NOMO-1 treated with dmso at 0.1 percent for 144 hours (cell line): ENCODE results near the gene BCL11B.

Experiments used
- DNase-seq: peaks from one replicate; lab custom pipeline; 2025; ENCODE audit not compliant: unreplicated experiment; lab: John Stamatoyannopoulos, UW

The BCL11B gene

DNA sequence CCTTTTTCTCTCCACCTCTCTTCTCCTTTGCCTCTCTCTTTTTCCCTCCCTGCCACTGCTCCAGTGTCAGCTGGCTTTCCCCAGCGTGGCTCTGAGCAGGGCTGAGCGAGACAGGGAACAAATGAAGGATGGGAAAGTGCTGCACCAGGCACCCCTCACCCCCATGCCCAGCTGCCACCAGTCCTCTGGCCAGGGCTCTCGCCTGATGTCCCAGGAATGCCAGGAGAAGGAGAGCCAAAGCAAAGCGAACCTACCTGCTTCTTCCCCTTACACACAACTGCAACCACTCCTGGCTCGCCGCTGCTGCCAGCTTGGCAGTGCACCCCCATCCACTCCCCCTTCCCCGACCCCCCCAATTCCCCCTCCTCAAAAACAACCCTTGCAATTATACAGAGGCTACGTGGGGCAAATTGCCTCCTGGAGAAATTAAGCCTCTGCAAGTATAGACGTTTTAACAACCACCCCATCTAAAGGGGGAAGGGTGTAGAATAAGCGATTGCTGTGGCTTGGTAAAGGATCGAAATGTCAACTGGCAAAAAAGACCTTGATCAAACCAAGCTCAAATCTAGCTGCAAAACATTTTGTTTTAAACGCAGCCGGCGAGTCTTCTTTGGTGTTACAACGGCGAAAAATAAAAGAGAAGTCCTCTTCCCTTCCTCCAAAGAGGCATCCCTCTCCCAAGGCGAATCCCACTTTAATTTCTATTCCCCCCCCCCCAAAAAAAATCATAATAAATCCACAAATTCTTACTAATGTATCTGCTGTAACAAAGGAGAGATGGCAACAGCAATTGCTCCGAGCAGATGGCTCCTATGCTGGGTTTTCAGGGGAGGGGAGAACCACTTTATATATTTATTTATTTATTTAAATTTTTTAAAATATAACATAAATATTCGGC, 2.9 kb downstream of the BCL11B start:
- DNase-seq, result no peak

DNA sequence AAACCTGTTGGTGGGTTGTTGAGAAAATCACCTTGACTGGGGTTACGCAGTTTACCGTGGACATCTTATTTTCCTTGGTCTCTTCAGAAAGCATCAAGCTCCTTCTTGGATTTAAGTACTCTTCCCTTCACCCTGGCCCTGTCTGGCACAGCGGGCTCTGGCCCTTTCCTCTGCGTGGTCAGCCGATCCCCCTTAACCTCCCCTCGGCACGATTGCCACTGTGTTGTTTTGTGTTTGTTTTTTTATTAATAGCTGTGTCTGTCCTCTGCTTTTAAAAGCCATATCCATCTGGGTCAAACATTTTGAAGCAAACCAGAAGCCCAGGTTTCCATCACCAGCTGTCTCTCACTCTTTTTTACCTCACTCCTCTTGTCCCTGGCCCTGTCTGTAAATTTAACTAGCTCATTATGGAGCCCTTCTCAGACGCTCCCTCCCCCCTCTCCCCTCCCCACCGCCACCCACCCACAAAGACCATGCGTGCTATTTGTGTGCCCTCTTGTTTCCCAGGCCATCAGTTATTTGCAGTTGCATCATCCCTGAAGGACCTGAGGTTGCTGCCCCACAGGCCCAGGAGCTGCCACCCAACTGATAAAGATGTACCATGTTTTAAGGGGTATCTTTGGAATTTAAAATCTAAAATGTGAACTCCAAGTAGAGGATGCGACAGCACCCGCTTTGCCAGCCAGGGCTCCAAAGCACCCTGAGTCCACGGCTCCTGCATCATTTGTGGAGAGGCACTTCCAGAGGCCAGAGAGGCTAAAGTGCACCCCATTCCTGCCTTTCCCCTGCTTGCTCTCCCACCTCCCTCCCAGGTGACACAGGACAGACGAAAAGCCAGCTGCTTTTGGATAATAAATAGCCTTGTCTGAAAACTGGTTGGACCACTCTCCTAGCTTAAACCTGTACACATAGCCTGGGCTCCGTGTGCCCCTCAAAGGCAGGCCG, 3.9 kb downstream of the BCL11B start:
- no peak for DNase-seq

DNA sequence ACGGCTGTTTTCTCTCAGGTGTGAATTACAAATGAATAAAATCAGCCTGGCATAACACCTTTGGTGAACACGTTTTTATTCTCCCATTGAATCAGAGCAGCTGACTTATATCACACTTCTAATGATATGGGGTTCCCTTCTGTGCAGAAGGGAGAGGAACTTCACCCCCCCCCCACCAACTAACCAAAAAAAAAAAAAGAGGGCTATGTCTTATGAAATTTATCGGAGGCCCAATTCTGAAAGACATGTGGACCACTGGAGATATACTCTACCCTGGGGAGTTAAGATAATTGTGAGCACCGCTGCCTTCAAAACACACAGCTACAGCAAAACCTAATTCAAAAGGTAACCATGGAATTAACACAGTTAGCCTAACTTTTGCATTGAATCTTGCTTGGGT, 4.6 kb downstream of the BCL11B start:
- no peak for DNase-seq

- peak; percentile 24 for DNase-seq
Measured at GRCh38 chr14:99266181-99267178, 5.5 kb downstream of the BCL11B start.

DNA sequence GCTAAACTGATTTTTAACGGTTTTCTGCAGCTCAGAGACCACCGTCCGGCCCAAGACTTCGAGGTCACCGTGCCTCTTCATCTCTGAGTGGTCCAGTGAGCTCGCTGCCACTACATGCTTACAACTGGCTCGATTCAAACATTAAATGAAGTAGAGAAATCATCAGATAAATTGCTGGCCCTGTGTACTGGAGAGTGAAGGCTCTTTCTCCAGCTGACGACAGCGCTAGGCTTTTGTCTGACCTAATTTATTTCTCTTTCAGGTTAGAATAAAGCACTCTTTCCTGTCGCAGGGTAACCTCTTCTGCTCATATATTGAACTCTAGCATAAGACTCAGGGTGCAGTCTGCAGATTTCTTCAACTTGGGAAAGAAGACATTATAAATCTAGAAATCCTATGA, 6.4 kb downstream of the BCL11B start:
- no peak for DNase-seq

GRCh38 chr14:99264691-99265450, 7.1 kb downstream of the BCL11B start:
- no peak for DNase-seq

DNA sequence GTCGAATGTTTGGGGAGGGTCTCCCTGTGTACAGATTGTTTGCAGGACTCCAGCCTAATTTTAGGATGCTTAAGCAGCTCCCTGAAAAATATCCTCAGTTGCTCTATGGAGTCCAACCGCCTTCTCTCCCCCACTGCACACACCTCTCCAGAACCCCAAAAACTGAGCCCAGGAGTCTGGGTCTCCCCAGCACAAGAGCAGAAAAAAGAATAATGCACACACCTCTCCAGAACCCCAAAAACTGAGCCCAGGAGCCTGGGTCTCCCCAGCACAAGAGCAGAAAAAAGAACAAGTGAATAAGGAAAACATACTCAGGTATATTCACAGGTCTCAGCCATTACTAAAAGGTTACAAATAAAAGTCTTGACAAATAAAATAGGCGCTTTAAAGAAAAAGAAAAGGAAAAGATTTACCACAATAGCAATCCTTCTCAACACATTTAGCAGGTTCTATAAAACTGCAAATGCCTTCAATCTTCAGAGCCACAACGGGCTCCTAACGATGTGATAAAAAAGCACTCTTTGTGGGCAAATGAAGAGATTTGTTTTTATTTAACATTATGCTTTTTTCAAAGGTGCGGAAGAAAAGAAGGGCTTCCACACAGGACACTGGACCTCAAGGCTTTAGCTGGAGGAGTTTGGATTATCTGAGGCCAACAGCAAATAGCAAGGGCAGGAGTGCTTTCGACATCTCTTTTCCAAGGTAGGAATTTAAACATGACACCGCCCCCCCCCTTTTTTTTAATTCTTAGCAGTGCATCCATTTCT, 8.2 kb downstream of the BCL11B start:
- no peak for DNase-seq

DNA sequence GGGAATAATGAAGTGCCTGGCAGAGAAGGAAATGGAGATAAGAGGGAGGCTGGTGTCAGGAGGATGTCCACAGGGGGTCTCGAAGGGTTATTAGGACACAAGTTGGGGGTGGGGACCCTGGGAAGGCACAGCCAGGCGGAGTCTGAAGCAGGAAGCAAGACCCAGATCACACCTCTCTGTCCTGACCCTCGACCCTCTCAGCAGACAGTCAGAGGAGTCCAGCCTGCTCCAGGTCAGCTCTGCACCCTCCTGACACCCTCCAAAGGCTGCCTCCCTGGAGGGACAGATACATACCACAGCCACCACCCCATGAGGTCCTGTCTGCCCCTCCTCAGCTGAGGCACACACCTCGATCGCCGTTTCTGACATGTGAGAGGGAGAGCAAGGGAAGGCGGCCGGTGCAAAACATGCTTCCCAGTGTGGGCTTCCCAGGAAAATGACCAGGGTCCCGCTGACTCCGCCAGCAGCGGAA, 9.0 kb downstream of the BCL11B start:
- DNase-seq, result no peak

GRCh38 chr14:99261912-99262787, 9.8 kb downstream of the BCL11B start:
- DNase-seq, result no peak

DNA sequence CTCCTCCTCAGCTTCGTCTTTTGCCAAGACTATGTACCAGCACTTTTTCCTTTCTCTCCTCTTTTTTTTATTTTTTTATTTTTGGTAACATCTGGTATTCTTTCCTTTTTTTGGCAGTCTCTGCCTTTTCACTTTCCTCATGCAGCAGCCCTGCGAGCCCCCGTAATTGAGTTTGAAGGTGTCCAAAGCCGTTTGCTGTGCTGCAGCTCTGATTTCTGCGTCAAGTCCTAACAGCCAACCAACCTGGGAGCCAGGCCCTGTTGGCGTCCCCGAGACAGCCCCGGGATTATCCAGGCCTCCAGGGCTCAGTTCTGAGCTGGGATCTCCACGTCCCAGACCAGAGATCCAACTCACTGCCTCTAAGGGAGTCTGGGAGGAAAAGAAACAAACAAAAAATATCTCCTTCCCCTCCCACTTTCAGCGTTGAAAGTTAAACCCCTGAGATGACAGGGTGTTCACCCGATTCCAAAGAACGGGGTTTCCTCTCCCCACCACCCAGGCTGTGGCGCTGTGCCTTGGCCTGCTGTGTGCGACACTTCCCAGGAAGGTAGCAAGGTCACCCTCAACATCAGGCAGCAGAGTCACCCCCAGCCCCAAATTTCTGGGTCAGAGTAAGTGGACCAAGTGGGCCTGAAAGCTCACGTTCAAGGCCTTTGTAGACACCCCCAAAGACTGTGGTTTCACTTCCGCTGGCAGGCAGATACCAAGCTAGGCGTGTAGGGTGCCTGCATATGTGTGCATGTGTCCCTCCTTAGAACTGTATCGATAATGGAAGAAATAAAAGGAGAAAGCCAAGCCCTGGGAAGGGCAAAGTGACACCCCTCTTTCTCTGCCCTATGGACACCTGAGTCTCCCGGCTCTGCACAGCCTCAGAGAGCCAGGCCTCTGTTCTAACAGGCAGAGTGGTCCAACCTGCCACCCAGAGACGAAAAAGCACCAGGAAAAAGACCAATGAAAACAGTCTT, 11.1 kb downstream of the BCL11B start:
- DNase-seq, result no peak

- no peak for DNase-seq
Measured at GRCh38 chr14:99260116-99260515, 11.9 kb downstream of the BCL11B start.

DNA sequence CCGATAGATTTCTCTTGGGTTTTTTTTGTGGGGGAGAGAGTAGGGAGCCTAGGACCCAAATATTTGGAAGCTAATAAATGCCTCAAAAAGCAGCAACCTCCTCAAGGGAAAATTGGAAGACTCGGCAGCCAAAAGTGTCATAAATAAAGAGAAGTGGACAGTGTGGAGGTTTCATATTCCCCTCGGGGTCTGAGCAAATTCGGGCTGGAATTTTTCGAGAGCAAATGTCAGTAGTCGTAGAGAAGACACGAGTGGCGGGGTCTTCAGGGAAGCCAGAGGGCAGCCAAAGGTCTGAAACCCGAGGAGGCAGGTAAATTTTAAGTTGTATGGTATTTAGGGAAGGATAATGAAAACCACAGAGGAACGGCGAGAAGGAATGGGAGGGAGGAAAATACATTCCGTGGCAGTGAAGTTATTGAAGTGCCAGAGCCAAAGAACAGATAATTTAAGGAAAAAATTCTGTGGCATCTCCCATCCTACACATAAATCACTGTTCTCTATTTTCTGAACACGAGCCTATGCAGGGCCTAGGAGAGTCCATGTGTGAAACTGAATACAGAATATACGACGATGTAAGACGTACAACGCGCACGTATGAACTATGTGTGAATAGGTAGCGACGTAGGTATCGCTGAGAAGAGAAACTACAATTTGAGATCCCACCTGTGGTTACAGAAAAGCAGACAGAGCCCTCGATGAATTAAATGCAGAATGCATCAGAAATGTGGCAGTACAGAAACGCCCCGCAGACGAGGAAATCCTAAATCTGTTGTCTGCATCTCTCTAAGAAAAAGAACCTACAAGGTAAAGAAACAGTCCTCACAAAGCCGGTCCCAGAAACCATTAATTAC, 12.9 kb downstream of the BCL11B start:
- DNase-seq, result no peak

DNA sequence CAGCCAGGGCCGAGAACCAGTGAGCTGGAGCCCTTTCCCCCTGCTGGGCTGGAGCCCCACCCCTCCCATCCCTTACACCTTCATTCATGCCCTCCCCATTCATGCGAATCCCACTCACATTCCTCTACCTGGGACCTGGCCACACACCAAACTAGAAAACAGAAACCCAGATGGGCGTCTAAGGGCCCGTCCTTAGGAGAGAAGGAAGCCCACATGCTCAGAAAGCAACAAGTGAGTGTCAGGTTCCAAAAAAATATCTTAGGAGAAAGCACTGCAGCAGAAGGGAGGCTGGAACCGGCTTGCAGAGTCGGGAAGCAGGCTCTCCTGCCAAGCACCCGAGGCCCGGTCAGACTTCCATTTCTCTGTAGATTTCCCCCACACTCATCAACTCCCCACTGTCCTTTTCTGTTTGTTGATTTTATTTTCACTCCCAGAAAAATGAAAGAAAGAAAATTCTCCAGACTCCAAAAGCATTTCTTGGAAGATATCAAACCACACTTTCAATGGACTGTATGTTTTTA, 13.6 kb downstream of the BCL11B start:
- DNase-seq, result no peak

- DNase-seq, result no peak
Measured at GRCh38 chr14:99257673-99258221, 14.2 kb downstream of the BCL11B start.

DNA sequence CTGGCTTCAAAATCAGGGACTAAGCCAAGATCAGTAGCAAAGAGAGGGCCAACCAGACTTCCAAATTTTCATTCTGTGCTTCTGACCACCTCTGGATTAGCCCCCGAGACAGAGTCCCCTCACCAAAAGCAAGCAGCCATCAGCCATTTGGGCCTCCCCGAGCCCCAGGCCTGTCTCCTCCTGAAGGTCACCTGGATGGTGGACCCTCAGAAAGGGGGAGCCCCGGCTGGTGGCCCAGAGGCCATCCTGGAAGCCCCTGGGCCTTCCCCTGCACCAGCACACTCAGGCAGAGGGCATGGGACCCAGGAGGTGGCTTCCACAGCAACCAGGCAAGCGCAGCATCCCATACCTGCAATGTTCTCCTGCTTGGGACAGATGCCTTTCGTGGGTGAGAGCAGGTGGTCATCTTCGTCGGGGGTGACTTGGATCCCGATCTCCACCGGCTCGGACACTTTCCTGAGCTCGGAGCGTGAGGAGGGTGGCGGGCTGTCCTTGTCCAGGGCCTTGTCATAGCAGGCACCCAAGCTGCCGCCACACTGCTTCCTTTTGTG, 14.8 kb downstream of the BCL11B start:
- DNase-seq, result no peak
